SHP77 (cell line): ENCODE measurements around the gene PGRMC1.
"Not testable (repeated sequence)": the region's sequence is repeated elsewhere in the genome, so short reads cannot be mapped to it uniquely, and the experiment has no call there.

Source experiments
- DNase-seq, 2 experiments: peaks; one replicate each; lab custom pipeline; 2025; lab: John Stamatoyannopoulos, UW

The PGRMC1 gene

DNA sequence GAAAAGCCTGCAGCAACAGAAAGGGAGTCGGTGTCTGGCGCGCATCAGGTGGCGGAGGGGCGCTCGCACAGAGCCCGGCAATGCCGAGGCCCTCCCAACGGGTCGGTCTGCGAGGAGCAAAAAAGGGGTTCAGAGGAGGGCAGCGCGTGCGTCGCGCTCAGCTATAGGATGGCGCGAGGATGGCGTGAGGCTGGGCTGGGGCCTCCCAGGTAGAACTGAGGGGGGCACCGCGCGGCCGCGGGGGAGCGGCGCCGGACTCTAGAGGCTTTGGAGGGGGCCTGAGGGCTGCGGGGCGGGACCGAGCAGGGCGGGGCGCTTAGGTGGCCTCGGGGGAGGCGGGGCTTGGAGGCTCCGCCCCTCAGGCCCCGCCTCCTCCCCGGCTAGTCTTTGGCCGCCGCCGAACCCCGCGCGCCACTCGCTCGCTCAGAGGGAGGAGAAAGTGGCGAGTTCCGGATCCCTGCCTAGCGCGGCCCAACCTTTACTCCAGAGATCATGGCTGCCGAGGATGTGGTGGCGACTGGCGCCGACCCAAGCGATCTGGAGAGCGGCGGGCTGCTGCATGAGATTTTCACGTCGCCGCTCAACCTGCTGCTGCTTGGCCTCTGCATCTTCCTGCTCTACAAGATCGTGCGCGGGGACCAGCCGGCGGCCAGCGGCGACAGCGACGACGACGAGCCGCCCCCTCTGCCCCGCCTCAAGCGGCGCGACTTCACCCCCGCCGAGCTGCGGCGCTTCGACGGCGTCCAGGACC, at the start of gene PGRMC1:
Gene PGRMC1, plus strand, starts transcription at position 414 of the 751 bp plus-strand sequence. Its CDS starts 79 bp downstream, at position 493.
- peak; percentile 25 to 54 for DNase-seq

DNA sequence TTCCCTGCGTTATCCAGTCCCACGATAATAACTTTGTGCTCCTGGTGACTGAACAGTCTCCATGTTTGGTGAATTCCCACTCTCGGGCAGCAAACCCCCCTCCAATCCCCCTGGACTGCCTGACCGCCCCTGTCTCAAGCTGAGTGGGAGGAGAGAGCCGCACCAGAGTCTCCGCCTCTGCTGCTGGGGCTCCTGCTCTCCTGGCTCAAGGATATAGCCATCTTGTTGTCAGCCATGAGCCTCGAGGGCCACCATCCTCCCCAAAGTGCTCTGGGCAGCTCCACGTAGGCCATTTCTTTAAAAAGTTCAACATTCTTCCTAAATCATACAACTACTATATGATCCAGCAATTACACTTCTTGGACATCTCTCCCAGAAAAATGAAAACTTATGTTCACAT, 49.3 kb upstream of the PGRMC1 start:
- DNase-seq: no peak

GRCh38 chrX:119187298-119187697, 48.8 kb upstream of the PGRMC1 start:
- DNase-seq: no peak

- DNase-seq: no peak
Observed at GRCh38 chrX:119189115-119189514, 47.0 kb upstream of the PGRMC1 start.

- DNase-seq: no peak
Observed at GRCh38 chrX:119189595-119189994, 46.5 kb upstream of the PGRMC1 start.

DNA sequence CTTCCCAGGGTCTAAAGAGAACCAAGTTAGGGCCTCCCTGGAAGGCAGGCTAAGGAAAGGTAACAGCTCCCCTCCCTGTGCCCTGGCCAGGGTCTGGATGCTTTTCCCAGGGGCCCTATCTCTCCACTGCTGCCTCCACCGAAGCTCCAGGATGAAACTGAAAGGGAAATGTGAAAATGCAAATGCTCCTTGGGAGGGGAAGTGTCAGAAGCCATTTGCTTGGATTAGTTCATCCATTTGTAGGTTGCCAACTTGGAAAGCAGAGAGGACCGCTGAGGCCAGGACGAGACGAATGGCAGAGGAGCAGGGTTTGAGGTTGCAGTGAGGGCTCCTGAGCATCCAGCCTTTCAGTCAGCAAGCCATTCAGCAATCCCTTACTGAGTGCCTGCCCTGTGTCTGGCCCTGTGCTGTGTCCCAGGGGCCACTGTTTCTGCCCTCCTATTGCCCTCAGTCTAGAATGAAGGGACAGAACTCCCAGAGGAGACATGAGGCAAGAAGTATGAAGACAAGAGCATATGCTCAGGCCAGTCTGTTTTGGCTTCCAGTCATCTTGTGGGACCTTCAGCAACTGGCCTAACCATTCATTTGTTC, 45.9 kb upstream of the PGRMC1 start:
- no peak for DNase-seq

- DNase-seq: no peak
Observed at GRCh38 chrX:119190831-119191230, 45.3 kb upstream of the PGRMC1 start.

DNA sequence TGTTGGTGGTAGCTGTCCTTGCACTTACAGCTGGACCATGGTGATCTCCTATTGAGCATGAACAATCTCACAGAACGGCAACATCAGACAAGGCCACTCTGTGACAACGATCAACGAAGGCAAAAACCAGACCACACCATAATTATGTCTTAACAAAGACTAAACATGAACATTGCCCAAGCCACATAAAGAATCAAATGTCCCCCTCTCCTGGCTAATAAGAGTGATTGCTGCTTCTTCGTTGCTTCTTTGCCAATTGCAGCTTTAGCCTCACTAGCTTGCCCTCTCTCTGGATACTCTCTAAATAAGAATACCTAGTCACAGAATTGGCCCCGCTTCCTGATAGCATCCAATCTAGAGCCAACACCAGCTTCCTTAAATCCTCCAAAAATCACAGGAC, 41.5 kb upstream of the PGRMC1 start:
- DNase-seq: no peak

DNA sequence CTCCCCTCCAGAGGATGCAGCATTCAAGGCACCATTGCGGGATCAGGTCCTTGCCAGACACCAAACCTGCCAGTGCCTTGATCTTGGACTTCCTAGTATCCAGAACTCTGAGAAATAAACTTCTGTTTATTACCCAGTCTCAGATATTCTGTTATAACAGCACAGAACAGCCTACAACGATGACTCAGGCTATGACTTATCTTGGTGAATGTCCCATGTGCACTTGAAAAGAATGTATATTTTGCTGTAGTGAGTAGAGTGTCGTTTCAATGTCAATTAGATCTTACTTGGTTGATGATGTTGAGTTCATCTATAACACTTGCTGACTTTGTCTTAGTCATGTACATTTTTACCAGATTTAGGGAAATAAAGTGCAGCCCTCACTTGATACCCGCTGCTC, 34.5 kb upstream of the PGRMC1 start:
- no peak for DNase-seq

DNA sequence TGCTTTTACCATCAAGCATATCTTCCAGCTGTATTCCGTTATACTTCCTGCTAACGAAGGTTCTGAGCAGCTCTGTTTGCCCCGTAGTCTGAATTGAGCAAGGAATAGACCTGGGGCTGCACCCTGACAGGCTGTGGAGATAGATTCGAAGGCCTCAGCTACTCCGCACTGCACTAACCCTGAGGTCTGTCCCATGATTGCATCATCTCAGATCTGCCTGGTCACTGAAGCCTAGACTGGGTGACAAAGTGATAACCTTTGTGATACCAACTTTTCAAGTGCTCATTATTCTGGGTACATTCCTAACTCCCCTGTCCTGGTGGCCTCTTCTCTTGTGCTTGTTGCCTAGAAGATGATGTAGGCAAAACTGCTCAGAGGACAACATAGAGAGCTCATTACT, 29.9 kb upstream of the PGRMC1 start:
- no peak for DNase-seq

DNA sequence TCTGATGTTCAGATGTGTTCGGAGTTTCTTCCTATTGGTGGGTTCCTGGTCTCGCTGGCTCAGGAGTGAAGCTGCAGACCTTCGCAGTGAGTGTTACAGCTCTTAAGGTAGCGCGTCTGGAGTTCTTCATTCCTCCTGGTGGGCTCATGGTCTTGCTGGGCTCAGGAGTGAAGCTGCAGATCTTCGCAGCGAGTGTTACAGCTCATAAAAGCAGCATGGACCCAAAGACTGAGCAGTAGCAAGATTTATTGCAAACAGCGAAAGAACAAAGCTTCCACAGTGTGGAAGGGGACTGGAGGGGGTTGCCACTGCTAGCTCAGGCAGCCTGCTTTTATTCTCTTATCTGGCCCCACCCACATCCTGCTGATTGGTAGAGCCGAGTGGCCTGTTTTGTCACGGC, 28.6 kb upstream of the PGRMC1 start:
- DNase-seq: not testable (repeated sequence)

DNA sequence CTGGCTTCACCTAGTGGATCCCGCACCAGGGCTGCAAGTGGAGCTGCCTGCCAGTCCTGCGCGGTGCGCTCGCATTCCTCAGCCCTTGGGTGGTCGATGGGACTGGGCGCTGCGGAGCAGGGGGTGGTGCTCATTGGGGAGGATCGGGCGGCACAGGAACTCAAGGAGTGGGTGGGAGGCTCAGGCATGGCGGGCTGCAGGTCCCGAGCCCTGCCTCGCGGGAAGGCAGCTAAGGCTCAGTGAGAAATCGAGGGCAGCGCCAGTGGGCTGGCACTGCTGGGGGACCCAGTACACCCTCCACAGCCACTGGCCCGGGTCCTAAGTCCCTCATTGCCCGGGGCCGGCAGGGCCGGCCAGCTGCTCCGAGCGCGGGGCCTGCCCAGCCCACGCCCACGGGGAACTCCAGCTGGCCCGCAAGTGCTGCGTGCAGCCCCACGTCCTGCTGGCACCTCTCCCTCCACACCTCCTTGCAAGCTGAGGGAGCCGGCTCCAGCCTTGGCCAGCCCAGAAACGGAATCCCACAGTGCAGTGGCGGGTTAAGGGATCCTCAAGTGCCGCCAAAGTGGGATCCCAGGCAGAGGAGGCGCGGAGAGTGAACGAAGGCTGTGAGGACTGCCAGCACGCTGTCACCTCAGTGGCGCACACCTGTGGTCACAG, 27.6 kb upstream of the PGRMC1 start:
- DNase-seq: no peak

- DNase-seq: not testable (repeated sequence)
Observed at GRCh38 chrX:119210931-119211648, 25.0 kb upstream of the PGRMC1 start.

GRCh38 chrX:119211649-119212014, 24.5 kb upstream of the PGRMC1 start:
- DNase-seq: no peak

GRCh38 chrX:119218198-119218597, 17.9 kb upstream of the PGRMC1 start:
- no peak for DNase-seq

- no peak for DNase-seq
Observed at GRCh38 chrX:119222932-119223331, 13.2 kb upstream of the PGRMC1 start.

- no peak for DNase-seq
Observed at GRCh38 chrX:119223783-119224182, 12.3 kb upstream of the PGRMC1 start.

GRCh38 chrX:119226446-119226845, 9.6 kb upstream of the PGRMC1 start:
- DNase-seq: no peak

GRCh38 chrX:119228512-119229252, 7.4 kb upstream of the PGRMC1 start:
- no peak for DNase-seq

DNA sequence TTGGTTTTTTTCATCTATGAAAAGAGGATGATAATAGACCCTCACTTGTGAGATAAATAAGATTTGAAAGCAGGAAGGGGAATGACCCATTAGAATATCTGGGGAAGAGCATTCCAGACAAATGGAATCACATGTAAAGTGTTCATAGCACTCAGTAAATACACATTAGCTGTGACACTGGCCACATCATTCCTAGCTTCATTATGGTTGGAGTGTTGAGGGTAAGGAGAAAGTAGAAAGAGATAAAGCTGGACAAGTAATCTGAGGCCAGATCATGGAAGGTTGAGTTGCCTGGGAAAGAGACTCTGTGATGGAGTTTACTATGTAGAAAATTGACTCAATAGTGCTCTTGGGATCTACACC, 6.9 kb upstream of the PGRMC1 start:
- no peak for DNase-seq

DNA sequence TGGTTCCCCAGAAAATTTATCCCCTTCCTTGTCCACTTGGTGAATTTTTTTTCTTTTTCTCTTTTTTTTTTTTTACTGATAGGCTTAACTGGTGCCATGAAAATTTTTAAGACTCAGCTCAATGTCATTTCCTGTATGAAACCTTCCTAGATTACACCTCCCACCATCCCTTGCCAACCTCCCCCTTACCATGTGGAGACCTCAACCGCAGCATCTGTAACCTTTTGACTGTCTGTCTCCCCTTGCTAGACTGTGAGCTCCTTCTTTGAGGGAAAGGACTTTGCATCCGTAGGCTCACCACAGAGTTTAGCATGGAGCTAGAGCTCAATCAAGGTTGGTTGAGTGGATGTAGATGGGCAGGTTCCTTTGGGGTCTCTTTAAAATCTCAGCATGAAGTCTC, 5.2 kb upstream of the PGRMC1 start:
- DNase-seq: no peak

DNA sequence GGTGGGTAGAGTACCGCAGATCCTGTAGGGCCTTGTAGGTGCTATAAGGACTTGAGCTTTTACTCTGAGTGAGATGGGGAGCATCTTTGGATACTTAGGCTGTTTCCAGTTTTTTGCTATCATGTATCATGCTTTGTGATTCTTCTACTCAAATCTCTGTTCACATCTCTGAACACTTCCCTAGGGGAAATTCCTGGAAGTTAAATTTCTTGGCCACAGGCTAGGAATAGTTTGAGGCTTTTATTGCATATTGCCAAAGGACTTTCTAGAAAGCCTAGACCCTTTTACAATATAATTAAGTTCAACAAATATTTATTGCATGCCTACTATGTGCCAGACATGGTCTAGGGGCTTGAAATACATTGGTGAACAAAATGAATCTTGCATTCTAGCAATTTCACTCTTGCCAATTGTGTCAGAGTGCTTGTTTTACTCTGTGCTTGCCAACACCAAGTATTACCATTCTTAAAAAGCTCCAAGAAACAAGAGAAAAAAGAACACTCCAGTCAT, 4.1 kb upstream of the PGRMC1 start:
- no peak for DNase-seq
